Nephron progenitor cell (in vitro differentiated cells): ENCODE measurements around the gene RPRD2.

Experiments
- DNase-seq: peaks from one replicate; pipeline ENCODE4 v3.0.0; 2021
- H3K27ac Mint-ChIP-seq: 2 replicates; pipeline ENCODE4 v1.8.0; 2021; ENCODE audit warnings: mild to moderate bottlenecking, moderate library complexity, mixed read lengths
- H3K27me3 Mint-ChIP-seq: 2 replicates; pipeline ENCODE4 v1.8.0; 2021; ENCODE audit warnings: mild to moderate bottlenecking, low read depth, mixed read lengths; ENCODE audit not compliant: poor library complexity
- H3K36me3 Mint-ChIP-seq: 2 replicates; pipeline ENCODE4 v1.8.0; 2021; ENCODE audit warnings: low read depth, mixed read lengths
- H3K4me1 Mint-ChIP-seq: 2 replicates; pipeline ENCODE4 v1.8.0; 2021; ENCODE audit warnings: mixed read lengths
- H3K4me3 Mint-ChIP-seq: 2 replicates; pipeline ENCODE4 v1.8.0; 2021; ENCODE audit warnings: mild to moderate bottlenecking, moderate library complexity, mixed read lengths
- H3K9me3 Mint-ChIP-seq: 2 replicates; pipeline ENCODE4 v1.8.0; 2021; ENCODE audit warnings: mild to moderate bottlenecking, moderate library complexity, mixed read lengths
- TF ChIP-seq, protein P1 (sequence below): fragments of 200-600 bp; sonication (generic); IDR thresholded peaks from 2 replicates; pipeline ENCODE4 v1.5.0; 2021; ENCODE audit warnings: antibody characterized with exemption

Gene RPRD2

GRCh38 chr1:150486966-150487762 lies 123.2 kb downstream of the RPRD2 start, which contains the start of gene TARS2:
Gene TARS2 (plus strand): TSS chr1:150487419. CDS start chr1:150487451, 32 bp downstream.
- H3K4me1 Mint-ChIP-seq = peaks cover 26% of the 10 kb centered on the region
- peaks cover 14% of the 10 kb centered on the region for H3K36me3 Mint-ChIP-seq
- TF ChIP-seq, protein P1, sequence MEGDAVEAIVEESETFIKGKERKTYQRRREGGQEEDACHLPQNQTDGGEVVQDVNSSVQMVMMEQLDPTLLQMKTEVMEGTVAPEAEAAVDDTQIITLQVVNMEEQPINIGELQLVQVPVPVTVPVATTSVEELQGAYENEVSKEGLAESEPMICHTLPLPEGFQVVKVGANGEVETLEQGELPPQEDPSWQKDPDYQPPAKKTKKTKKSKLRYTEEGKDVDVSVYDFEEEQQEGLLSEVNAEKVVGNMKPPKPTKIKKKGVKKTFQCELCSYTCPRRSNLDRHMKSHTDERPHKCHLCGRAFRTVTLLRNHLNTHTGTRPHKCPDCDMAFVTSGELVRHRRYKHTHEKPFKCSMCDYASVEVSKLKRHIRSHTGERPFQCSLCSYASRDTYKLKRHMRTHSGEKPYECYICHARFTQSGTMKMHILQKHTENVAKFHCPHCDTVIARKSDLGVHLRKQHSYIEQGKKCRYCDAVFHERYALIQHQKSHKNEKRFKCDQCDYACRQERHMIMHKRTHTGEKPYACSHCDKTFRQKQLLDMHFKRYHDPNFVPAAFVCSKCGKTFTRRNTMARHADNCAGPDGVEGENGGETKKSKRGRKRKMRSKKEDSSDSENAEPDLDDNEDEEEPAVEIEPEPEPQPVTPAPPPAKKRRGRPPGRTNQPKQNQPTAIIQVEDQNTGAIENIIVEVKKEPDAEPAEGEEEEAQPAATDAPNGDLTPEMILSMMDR = no peak
- peak within 1 kb of the TSS; percentile 82 for H3K27ac Mint-ChIP-seq
- H3K27me3 Mint-ChIP-seq = peaks cover 4% of the 10 kb centered on the region
- H3K9me3 Mint-ChIP-seq = no peaks in the 10 kb centered on the region
- DNase-seq = peak; percentile 96
- peak within 1 kb of the TSS; percentile 98 for H3K4me3 Mint-ChIP-seq

- TF ChIP-seq, protein P1 = no peak
- peak overlapping the region; percentile 98 for H3K4me3 Mint-ChIP-seq
- DNase-seq = no peak
- H3K4me1 Mint-ChIP-seq = peaks cover 26% of the 10 kb centered on the region
- peak overlapping the region; percentile 82 for H3K27ac Mint-ChIP-seq
- H3K27me3 Mint-ChIP-seq = peaks cover 4% of the 10 kb centered on the region
- H3K36me3 Mint-ChIP-seq = peaks cover 19% of the 10 kb centered on the region
- H3K9me3 Mint-ChIP-seq = no peaks in the 10 kb centered on the region
Observed at GRCh38 chr1:150487763-150488115, 123.8 kb downstream of the RPRD2 start.

GRCh38 chr1:150493175-150493574 lies 129.2 kb downstream of the RPRD2 start:
- no peaks in the 10 kb centered on the region for H3K9me3 Mint-ChIP-seq
- TF ChIP-seq, protein P1 = no peak
- H3K27ac Mint-ChIP-seq = no peak overlapping the region
- H3K27me3 Mint-ChIP-seq = peaks cover 3% of the 10 kb centered on the region
- no peak overlapping the region for H3K4me3 Mint-ChIP-seq
- H3K4me1 Mint-ChIP-seq = peaks cover 12% of the 10 kb centered on the region
- no peak for DNase-seq
- H3K36me3 Mint-ChIP-seq = peaks cover 61% of the 10 kb centered on the region

DNA sequence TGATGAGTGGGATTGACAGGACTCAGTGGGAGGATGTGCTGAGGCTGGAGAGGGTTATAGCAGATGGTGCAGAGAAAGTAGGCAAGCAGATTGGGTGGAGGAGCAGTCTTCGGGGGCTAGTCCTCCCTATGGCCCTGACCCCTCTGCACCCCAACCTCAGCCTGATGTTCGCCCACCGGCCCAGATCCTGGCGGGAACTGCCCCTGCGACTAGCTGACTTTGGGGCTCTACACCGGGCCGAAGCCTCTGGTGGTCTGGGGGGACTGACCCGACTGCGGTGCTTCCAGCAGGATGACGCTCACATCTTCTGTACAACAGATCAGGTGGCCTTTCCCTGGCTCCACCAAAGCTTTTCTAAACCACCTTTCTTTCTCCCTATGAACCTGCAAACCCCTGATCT lies 134.4 kb downstream of the RPRD2 start:
- peak overlapping the region; percentile 69 for H3K27ac Mint-ChIP-seq
- TF ChIP-seq, protein P1 = no peak
- no peaks in the 10 kb centered on the region for H3K9me3 Mint-ChIP-seq
- H3K4me1 Mint-ChIP-seq = no peaks in the 10 kb centered on the region
- peaks cover 74% of the 10 kb centered on the region for H3K36me3 Mint-ChIP-seq
- DNase-seq = no peak
- no peak overlapping the region for H3K4me3 Mint-ChIP-seq
- H3K27me3 Mint-ChIP-seq = no peaks in the 10 kb centered on the region

DNA sequence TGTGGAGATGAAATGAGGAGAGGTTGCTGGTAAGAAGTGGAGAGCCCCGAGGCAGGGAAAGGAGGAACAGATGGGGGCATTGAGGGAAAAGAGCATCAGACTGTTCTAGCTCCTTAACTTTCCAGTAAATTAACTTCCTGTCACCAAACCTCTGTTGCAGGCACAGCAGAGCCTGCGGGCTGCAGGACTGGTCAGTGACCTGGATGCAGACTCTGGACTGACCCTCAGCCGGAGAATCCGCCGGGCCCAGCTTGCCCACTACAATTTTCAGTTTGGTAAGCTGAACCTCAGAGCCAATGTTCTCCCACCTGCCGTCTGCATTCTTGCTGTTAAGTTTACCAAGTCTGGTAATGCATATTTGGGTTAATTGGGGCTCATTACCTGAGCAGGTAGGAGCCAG lies 141.5 kb downstream of the RPRD2 start:
- Mint-ChIP-seq H3K27me3 (no peaks in the 10 kb centered on the region), H3K9me3 (no peaks in the 10 kb centered on the region), H3K36me3 (peaks cover 55% of the 10 kb centered on the region), H3K4me3 (peak overlapping the region; percentile 21), H3K4me1 (peaks cover 50% of the 10 kb centered on the region), H3K27ac (peak overlapping the region; percentile 99)
- TF ChIP-seq, protein P1 = no peak
- DNase-seq = no peak
